CD14-positive monocyte (primary cell): ENCODE results near the gene SLC26A4. TPM values are rescaled to one million over a fixed set of nuclear protein-coding genes. Genes with fewer than 3 reads are reported as not detected.

Experiments
- DNase-seq, 3 donors: peaks; one replicate each; pipeline ENCODE4 v3.0.0-alpha.2; 2011 to 2022
- H2AFZ ChIP-seq: 2 replicates; pipeline ENCODE4 v1.6.0; 2012; ENCODE audit warnings: mild to moderate bottlenecking, low read depth, low read length, inconsistent platforms; ENCODE audit not compliant: insufficient read depth, poor library complexity, severe bottlenecking
- H3K27ac ChIP-seq, 2 donors: 1 replicate in 1 of 2; 2 replicates in 1 of 2; pipeline ENCODE4 v1.5.1; 2012 to 2013; ENCODE audit warnings: low read length in 2 of 2, control low read depth in 1 of 2, inconsistent platforms in 1 of 2, low read depth in 1 of 2, mild to moderate bottlenecking in 1 of 2
- H3K27me3 ChIP-seq, 2 donors: one replicate each; pipeline versions ENCODE4 v1.6.0 to v1.6.1; 2011 to 2013; ENCODE audit warnings: low read length in 2 of 2; ENCODE audit not compliant: control insufficient read depth in 2 of 2, insufficient read depth in 2 of 2
- H3K36me3 ChIP-seq, 2 donors: replicated peaks in 1 of 2; 1 replicate in 1 of 2; 2 replicates in 1 of 2; pipeline versions ENCODE4 v1.5.1 to v1.6.1; 2012 to 2013; ENCODE audit warnings: low read length in 2 of 2, control low read depth in 1 of 2, inconsistent platforms in 1 of 2, mild to moderate bottlenecking in 1 of 2; ENCODE audit not compliant: insufficient read depth in 2 of 2, control insufficient read depth in 1 of 2
- H3K4me1 ChIP-seq, 2 donors: 1 replicate in 1 of 2; 2 replicates in 1 of 2; pipeline versions ENCODE4 v1.5.1 to v1.6.1; 2012 to 2013; ENCODE audit warnings: low read length in 2 of 2, control low read depth in 1 of 2, inconsistent platforms in 1 of 2, mild to moderate bottlenecking in 1 of 2, moderate library complexity in 1 of 2; ENCODE audit not compliant: insufficient read depth in 2 of 2, control insufficient read depth in 1 of 2
- H3K4me2 ChIP-seq: replicated peaks from 2 replicates; pipeline ENCODE3; 2012; ENCODE audit warnings: low read length, moderate library complexity, mild to moderate bottlenecking; ENCODE audit not compliant: poor library complexity, severe bottlenecking; ENCODE audit errors: extremely low read depth
- H3K4me3 ChIP-seq, 3 experiments: fragments of 200-600 bp in 1 of 3; sonication (generic) in 1 of 3; replicated peaks in 1 of 3; 1 replicate in 2 of 3; 2 replicates in 1 of 3; pipeline ENCODE4 v1.5.1; 2011 to 2013; ENCODE audit warnings: low read length in 3 of 3, mild to moderate bottlenecking in 3 of 3, control low read depth in 2 of 3, low read depth in 2 of 3, inconsistent platforms in 1 of 3, moderate library complexity in 1 of 3
- H3K79me2 ChIP-seq: 2 replicates; pipeline ENCODE4 v1.6.0; 2012; ENCODE audit warnings: mild to moderate bottlenecking, control low read depth, inconsistent platforms, low read length, moderate library complexity; ENCODE audit not compliant: insufficient read depth
- H3K9ac ChIP-seq: 2 replicates; pipeline ENCODE4 v1.6.0; 2017; ENCODE audit warnings: low read length, mild to moderate bottlenecking; ENCODE audit not compliant: insufficient read depth, poor library complexity, severe bottlenecking
- H3K9me3 ChIP-seq, 2 donors: replicated peaks in 1 of 2; 1 replicate in 1 of 2; 2 replicates in 1 of 2; pipeline versions ENCODE4 v1.5.1 to v1.6.1; 2012 to 2013; ENCODE audit warnings: low read length in 2 of 2, control low read depth in 1 of 2; ENCODE audit not compliant: control insufficient read depth in 1 of 2, insufficient read depth in 1 of 2
- H4K20me1 ChIP-seq: 2 replicates; pipeline ENCODE4 v1.6.0; 2012; ENCODE audit warnings: mild to moderate bottlenecking, low read length, control low read depth, moderate library complexity; ENCODE audit not compliant: insufficient read depth
- H3K27ac Mint-ChIP-seq, 7 donors: one replicate each; pipeline ENCODE4 v1.8.0; 2020; ENCODE audit warnings: mild to moderate bottlenecking in 7 of 7, mixed read lengths in 7 of 7, moderate library complexity in 6 of 7, inconsistent platforms in 2 of 7
- H3K27me3 Mint-ChIP-seq, 3 donors: one replicate each; pipeline ENCODE4 v1.8.0; 2021 to 2022; ENCODE audit warnings: low read depth in 3 of 3, mild to moderate bottlenecking in 3 of 3, mixed read lengths in 3 of 3, moderate library complexity in 3 of 3, inconsistent platforms in 1 of 3
- H3K36me3 Mint-ChIP-seq, 2 donors: one replicate each; pipeline ENCODE4 v1.8.0; 2020; ENCODE audit warnings: mixed read lengths in 2 of 2, inconsistent platforms in 1 of 2, mild to moderate bottlenecking in 1 of 2
- H3K4me1 Mint-ChIP-seq: one replicate; pipeline ENCODE4 v1.8.0; 2020; ENCODE audit warnings: mild to moderate bottlenecking, mixed read lengths
- H3K4me3 Mint-ChIP-seq, 2 donors: one replicate each; pipeline ENCODE4 v1.8.0; 2020; ENCODE audit warnings: mild to moderate bottlenecking in 2 of 2, mixed read lengths in 2 of 2, moderate library complexity in 1 of 2
- H3K9me3 Mint-ChIP-seq, 7 donors: one replicate each; pipeline ENCODE4 v1.8.0; 2020 to 2022; ENCODE audit warnings: mixed read lengths in 7 of 7, mild to moderate bottlenecking in 6 of 7, moderate library complexity in 6 of 7, inconsistent platforms in 2 of 7
- CTCF ChIP-seq: fragments of 200-600 bp; IDR thresholded peaks from one replicate; pipeline ENCODE4 v1.8.0; 2022; ENCODE audit warnings: antibody characterized with exemption, mild to moderate bottlenecking
- WGBS: methylation state at CpG from one replicate; pipeline ENCODE4 v1.1.5; 2013; ENCODE audit warnings: missing lambda C conversion rate; ENCODE audit not compliant: insufficient coverage; 5-methylcytosine and 5-hydroxymethylcytosine counted together
- intact Hi-C, 2 donors: fragments of 100-400 bp; cut with micrococcal nuclease; formaldehyde crosslinking; loops; one replicate each; pipeline versions ENCODE4 v1.15.0 to v1.15.1; 2023
- polyA plus RNA-seq, 3 donors: library from polyadenylated mRNA; depleted of rRNA in 1 of 3; unstranded in 2 of 3; stranded (reverse) in 1 of 3; fragments of 300-500 nt in 2 of 3; fragments of >200 nt in 1 of 3; fragmentation: Illumina TruSeq in 2 of 3; gene quantifications; 1 replicate in 2 of 3; 2 replicates in 1 of 3; pipeline ENCODE4 v1.2.3, GENCODE V29; 2012 to 2021

Gene SLC26A4
- polyA plus RNA-seq, 3 donors, result 0.10 to 0.12 TPM; not detected in 1

GRCh38 chr7:107693396-107693795 lies 32.8 kb downstream of the SLC26A4 start:
- H4K20me1 ChIP-seq, result no peaks in the 10 kb centered on the region
- H3K27me3 Mint-ChIP-seq, result peaks cover 0 to 3% (median 0%) of the 10 kb centered on the region in 3 donors
- H3K27ac ChIP-seq, result no peak overlapping the region
- no peak overlapping the region for H3K4me3 Mint-ChIP-seq
- no peak overlapping the region for H2AFZ ChIP-seq
- no peak for DNase-seq
- H3K9me3 Mint-ChIP-seq, result peaks cover 0 to 1% (median 0%) of the 10 kb centered on the region in 7 donors
- H3K4me3 ChIP-seq, result no peak overlapping the region
- no peak overlapping the region for H3K4me2 ChIP-seq
- H3K27me3 ChIP-seq, result no peaks in the 10 kb centered on the region
- TF ChIP-seq CTCF, result no peak
- H3K9ac ChIP-seq, result no peak overlapping the region
- intact Hi-C loops, result no loop called here
- no peaks in the 10 kb centered on the region for H3K4me1 Mint-ChIP-seq
- WGBS, result 100% methylated on average over 1 of the region's 4 CpGs
- H3K4me1 ChIP-seq, result no peaks in the 10 kb centered on the region
- no peaks in the 10 kb centered on the region for H3K79me2 ChIP-seq
- H3K27ac Mint-ChIP-seq, result no peak overlapping the region
- H3K36me3 Mint-ChIP-seq, result no peaks in the 10 kb centered on the region
- no peaks in the 10 kb centered on the region for H3K9me3 ChIP-seq
- H3K36me3 ChIP-seq, result no peaks in the 10 kb centered on the region

- Histone ChIP-seq H3K4me1 (no peaks in the 10 kb centered on the region), H3K9me3 (no peaks in the 10 kb centered on the region), H3K36me3 (no peaks in the 10 kb centered on the region), H3K9ac (no peak overlapping the region), H3K27ac (no peak overlapping the region), H3K4me2 (no peak overlapping the region), H4K20me1 (no peaks in the 10 kb centered on the region), H2AFZ (no peak overlapping the region), H3K4me3 (no peak overlapping the region), H3K27me3 (no peaks in the 10 kb centered on the region), H3K79me2 (no peaks in the 10 kb centered on the region)
- DNase-seq, result no peak
- Mint-ChIP-seq H3K27ac (no peak overlapping the region), H3K4me3 (no peak overlapping the region), H3K27me3 (peaks cover 0 to 3% (median 0%) of the 10 kb centered on the region in 3 donors), H3K4me1 (no peaks in the 10 kb centered on the region), H3K9me3 (peaks cover 0 to 1% (median 0%) of the 10 kb centered on the region in 7 donors), H3K36me3 (no peaks in the 10 kb centered on the region)
- WGBS, result 100% methylated on average over 1 of the region's 5 CpGs
- no peak for TF ChIP-seq CTCF
- intact Hi-C loops, result no loop called here
These were observed 33.8 kb downstream of the SLC26A4 start for GRCh38 chr7:107694386-107694785.
